Measurements from ENCODE around the gene SUN3.

SUN3 gene

GRCh38 chr7:48058990-48059389 is 30.1 kb upstream of the SUN3 start:
- no peak for TF ChIP-seq CTCF (conservative IDR thresholded peaks at IDR 0.05; ENCODE audit: low read length)
- H3K4me3 ChIP-seq (ENCODE audit: low read length): no peak overlapping the region
- no peak for DNase-seq (ENCODE audit: low read depth)

- no peak for DNase-seq (ENCODE audit: low read depth)
- no peak for TF ChIP-seq CTCF (conservative IDR thresholded peaks at IDR 0.05; ENCODE audit: low read length)
- no peak overlapping the region for H3K4me3 ChIP-seq (ENCODE audit: low read length)
These were observed 24.8 kb upstream of the SUN3 start for GRCh38 chr7:48053736-48054135.

GRCh38 chr7:48052748-48053147 is 23.8 kb upstream of the SUN3 start:
- TF ChIP-seq CTCF (conservative IDR thresholded peaks at IDR 0.05; ENCODE audit: low read length): no peak
- no peak overlapping the region for H3K4me3 ChIP-seq (ENCODE audit: low read length)
- DNase-seq (ENCODE audit: low read depth): peak; percentile 8

GRCh38 chr7:48049850-48050249 is 20.9 kb upstream of the SUN3 start:
- no peak for TF ChIP-seq CTCF (conservative IDR thresholded peaks at IDR 0.05; ENCODE audit: low read length)
- DNase-seq (ENCODE audit: low read depth): no peak
- H3K4me3 ChIP-seq (ENCODE audit: low read length): no peak overlapping the region

- no peak for TF ChIP-seq CTCF (conservative IDR thresholded peaks at IDR 0.05; ENCODE audit: low read length)
- no peak for DNase-seq (ENCODE audit: low read depth)
- H3K4me3 ChIP-seq (ENCODE audit: low read length): no peak overlapping the region
These were observed 19.2 kb upstream of the SUN3 start for GRCh38 chr7:48048113-48048512.

GRCh38 chr7:48046458-48046857 is 17.6 kb upstream of the SUN3 start:
- DNase-seq (ENCODE audit: low read depth): no peak
- TF ChIP-seq CTCF (conservative IDR thresholded peaks at IDR 0.05; ENCODE audit: low read length): no peak
- H3K4me3 ChIP-seq (ENCODE audit: low read length): no peak overlapping the region

GRCh38 chr7:48045195-48045765 is 16.4 kb upstream of the SUN3 start:
- H3K4me3 ChIP-seq (ENCODE audit: low read length): no peak overlapping the region
- TF ChIP-seq CTCF (conservative IDR thresholded peaks at IDR 0.05; ENCODE audit: low read length): no peak
- DNase-seq (ENCODE audit: low read depth): no peak
